COLO668 (cell line): ENCODE measurements around the gene QRFP.
"Not testable (repeated sequence)": the region's sequence is repeated elsewhere in the genome, so short reads cannot be mapped to it uniquely, and the experiment has no call there.

ENCODE experiments used
- DNase-seq: peaks from one replicate; lab custom pipeline; 2025; ENCODE audit not compliant: unreplicated experiment; lab: John Stamatoyannopoulos, UW

The QRFP gene

GRCh38 chr9:130854835-130855234, 41.8 kb downstream of the QRFP start:
- no peak for DNase-seq

GRCh38 chr9:130854092-130854491, 42.5 kb downstream of the QRFP start:
- no peak for DNase-seq

GRCh38 chr9:130852801-130853200, 43.8 kb downstream of the QRFP start:
- no peak for DNase-seq

GRCh38 chr9:130849356-130849755, 47.3 kb downstream of the QRFP start:
- no peak for DNase-seq

- DNase-seq = not testable (repeated sequence)
These were observed 48.1 kb downstream of the QRFP start for GRCh38 chr9:130848514-130848913.

- no peak for DNase-seq
These were observed 49.0 kb downstream of the QRFP start for GRCh38 chr9:130847306-130848217.

- no peak for DNase-seq
These were observed 49.9 kb downstream of the QRFP start for GRCh38 chr9:130846487-130847305.

GRCh38 chr9:130845901-130846481, 50.6 kb downstream of the QRFP start:
- no peak for DNase-seq

GRCh38 chr9:130845254-130845653, 51.4 kb downstream of the QRFP start:
- DNase-seq = peak; percentile 8

GRCh38 chr9:130844044-130844451, 52.6 kb downstream of the QRFP start:
- DNase-seq = no peak

GRCh38 chr9:130843049-130843908, 53.3 kb downstream of the QRFP start:
- DNase-seq = no peak
